Measurements from ENCODE around the gene SERPINI2.
"Not testable (repeated sequence)": the region's sequence is repeated elsewhere in the genome, so short reads cannot be mapped to it uniquely, and the experiment has no call there.

Gene SERPINI2

GRCh38 chr3:167445491-167445890, 28.4 kb downstream of the SERPINI2 start:
- DNase-seq = no peak

GRCh38 chr3:167441256-167441655, 32.6 kb downstream of the SERPINI2 start:
- no peak for DNase-seq

- no peak for DNase-seq
These were observed 36.3 kb downstream of the SERPINI2 start for GRCh38 chr3:167437428-167438139.

- not testable (repeated sequence) for DNase-seq
These were observed 46.9 kb downstream of the SERPINI2 start for GRCh38 chr3:167426962-167427361.

GRCh38 chr3:167422396-167422795, 51.4 kb downstream of the SERPINI2 start:
- DNase-seq = not testable (repeated sequence)

GRCh38 chr3:167409611-167410010, 64.2 kb downstream of the SERPINI2 start:
- no peak for DNase-seq

- DNase-seq = no peak
These were observed 66.9 kb downstream of the SERPINI2 start for GRCh38 chr3:167406876-167407492.

- no peak for DNase-seq
These were observed 76.0 kb downstream of the SERPINI2 start for GRCh38 chr3:167397826-167398225.

- DNase-seq = no peak
These were observed 77.8 kb downstream of the SERPINI2 start for GRCh38 chr3:167396075-167396474.

- no peak for DNase-seq
These were observed 79.8 kb downstream of the SERPINI2 start for GRCh38 chr3:167394003-167394402.

Measured in activated CD8-positive, alpha-beta memory T cell treated with anti-CD3 and anti-CD28 coated beads, Interleukin-2, amount 50 U/mL, for 4 hours (primary cell).